Ishikawa (cell line): ENCODE results near the gene BRAT1.

Source experiments
- CREB1 ChIP-seq: IDR thresholded peaks from 2 replicates; pipeline ENCODE4 v1.6.1; 2012; ENCODE audit warnings: low read depth
- EP300 ChIP-seq: IDR thresholded peaks from 2 replicates; pipeline ENCODE4 v1.6.1; 2012; ENCODE audit warnings: borderline replicate concordance
- FOXM1 ChIP-seq: IDR thresholded peaks from 2 replicates; pipeline ENCODE4 v1.6.1; 2012; ENCODE audit warnings: low read depth, borderline replicate concordance
- NFIC ChIP-seq: IDR thresholded peaks from 2 replicates; pipeline ENCODE4 v1.6.1; 2012
- REST ChIP-seq: IDR thresholded peaks from 2 replicates; pipeline ENCODE4 v1.6.1; 2012; ENCODE audit warnings: low read depth, mild to moderate bottlenecking
- TAF1 ChIP-seq: IDR thresholded peaks from 2 replicates; pipeline ENCODE4 v1.6.1; 2012; ENCODE audit warnings: low read depth, mild to moderate bottlenecking
- TCF12 ChIP-seq: IDR thresholded peaks from 2 replicates; pipeline ENCODE4 v1.6.1; 2012; ENCODE audit warnings: low read depth
- TEAD4 ChIP-seq: IDR thresholded peaks from 2 replicates; pipeline ENCODE4 v1.6.1; 2012
- TF ChIP-seq, protein P1 (sequence below): IDR thresholded peaks from 2 replicates; pipeline ENCODE4 v1.6.1; 2012

- no peak for TF ChIP-seq REST
- no peak for TF ChIP-seq TEAD4
- no peak for TF ChIP-seq TCF12
- no peak for TF ChIP-seq EP300
- no peak for TF ChIP-seq TAF1
- no peak for TF ChIP-seq CREB1
- TF ChIP-seq, protein P1, sequence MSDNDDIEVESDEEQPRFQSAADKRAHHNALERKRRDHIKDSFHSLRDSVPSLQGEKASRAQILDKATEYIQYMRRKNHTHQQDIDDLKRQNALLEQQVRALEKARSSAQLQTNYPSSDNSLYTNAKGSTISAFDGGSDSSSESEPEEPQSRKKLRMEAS = no peak
- no peak for TF ChIP-seq NFIC
- no peak for TF ChIP-seq FOXM1
Observed at GRCh38 chr7:2507208-2507916, 48.0 kb downstream of the BRAT1 start.
